Kidney epithelial cell (primary cell): ENCODE data around the gene LGALS12. TPM values are rescaled to one million over a fixed set of nuclear protein-coding genes. Genes with fewer than 3 reads are reported as not detected.
A peak's percentile ranks its signal among the peaks of the same experiment; 100 is the strongest.
"Not testable (repeated sequence)": the region's sequence is repeated elsewhere in the genome, so short reads cannot be mapped to it uniquely, and the experiment has no call there.

Experiments used
- DNase-seq: peaks from one replicate; pipeline ENCODE4 v3.0.0-alpha.2; 2010; ENCODE audit warnings: low read depth
- H3K27me3 ChIP-seq: 2 replicates; pipeline ENCODE4 v1.6.0; 2011; ENCODE audit warnings: low read length; ENCODE audit not compliant: control insufficient read depth, insufficient read depth
- H3K36me3 ChIP-seq: 2 replicates; pipeline ENCODE4 v1.5.1; 2011; ENCODE audit warnings: low read length; ENCODE audit not compliant: control insufficient read depth, insufficient read depth
- H3K4me3 ChIP-seq: 2 replicates; pipeline ENCODE4 v1.5.1; 2011; ENCODE audit warnings: low read depth, mild to moderate bottlenecking, control low read depth, low read length
- total RNA-seq: library from RNA; depleted of rRNA; stranded (reverse); fragments of >200 nt; gene quantifications from 2 replicates; pipeline ENCODE4 v1.2.3, GENCODE V29; 2015
- TF ChIP-seq, protein P1 (sequence below): IDR thresholded peaks from 2 replicates; pipeline ENCODE4 v1.5.1; 2011; ENCODE audit warnings: mild to moderate bottlenecking, moderate library complexity, low read length, control low read depth, inconsistent platforms; ENCODE audit not compliant: insufficient read depth, poor library complexity, severe bottlenecking

The LGALS12 gene
- total RNA-seq, 1 donor from 2014 or later: not detected

DNA sequence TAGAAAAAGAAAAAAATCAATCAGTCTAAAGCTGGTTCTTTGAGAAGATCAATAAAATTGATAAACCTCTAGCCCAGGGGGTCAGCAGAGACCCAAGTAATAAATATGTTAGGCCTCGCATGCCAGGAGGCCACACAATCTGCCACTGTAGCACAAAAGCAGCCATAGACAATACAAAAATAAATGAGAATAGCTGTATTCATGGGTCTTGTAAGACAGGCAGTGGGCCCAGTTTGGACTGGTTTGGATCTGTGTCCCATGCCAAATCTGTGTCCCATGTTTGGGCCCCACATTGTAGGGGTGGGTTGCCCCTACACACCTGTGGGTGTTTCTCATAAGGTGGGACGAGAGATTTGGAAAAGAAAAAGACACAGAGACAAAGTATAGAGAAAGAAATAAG, 24.1 kb downstream of the LGALS12 start:
- TF ChIP-seq, protein P1, sequence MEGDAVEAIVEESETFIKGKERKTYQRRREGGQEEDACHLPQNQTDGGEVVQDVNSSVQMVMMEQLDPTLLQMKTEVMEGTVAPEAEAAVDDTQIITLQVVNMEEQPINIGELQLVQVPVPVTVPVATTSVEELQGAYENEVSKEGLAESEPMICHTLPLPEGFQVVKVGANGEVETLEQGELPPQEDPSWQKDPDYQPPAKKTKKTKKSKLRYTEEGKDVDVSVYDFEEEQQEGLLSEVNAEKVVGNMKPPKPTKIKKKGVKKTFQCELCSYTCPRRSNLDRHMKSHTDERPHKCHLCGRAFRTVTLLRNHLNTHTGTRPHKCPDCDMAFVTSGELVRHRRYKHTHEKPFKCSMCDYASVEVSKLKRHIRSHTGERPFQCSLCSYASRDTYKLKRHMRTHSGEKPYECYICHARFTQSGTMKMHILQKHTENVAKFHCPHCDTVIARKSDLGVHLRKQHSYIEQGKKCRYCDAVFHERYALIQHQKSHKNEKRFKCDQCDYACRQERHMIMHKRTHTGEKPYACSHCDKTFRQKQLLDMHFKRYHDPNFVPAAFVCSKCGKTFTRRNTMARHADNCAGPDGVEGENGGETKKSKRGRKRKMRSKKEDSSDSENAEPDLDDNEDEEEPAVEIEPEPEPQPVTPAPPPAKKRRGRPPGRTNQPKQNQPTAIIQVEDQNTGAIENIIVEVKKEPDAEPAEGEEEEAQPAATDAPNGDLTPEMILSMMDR: no peak
- no peaks in the 10 kb centered on the region for H3K27me3 ChIP-seq
- DNase-seq: no peak
- H3K36me3 ChIP-seq: no peaks in the 10 kb centered on the region
- no peak overlapping the region for H3K4me3 ChIP-seq

DNA sequence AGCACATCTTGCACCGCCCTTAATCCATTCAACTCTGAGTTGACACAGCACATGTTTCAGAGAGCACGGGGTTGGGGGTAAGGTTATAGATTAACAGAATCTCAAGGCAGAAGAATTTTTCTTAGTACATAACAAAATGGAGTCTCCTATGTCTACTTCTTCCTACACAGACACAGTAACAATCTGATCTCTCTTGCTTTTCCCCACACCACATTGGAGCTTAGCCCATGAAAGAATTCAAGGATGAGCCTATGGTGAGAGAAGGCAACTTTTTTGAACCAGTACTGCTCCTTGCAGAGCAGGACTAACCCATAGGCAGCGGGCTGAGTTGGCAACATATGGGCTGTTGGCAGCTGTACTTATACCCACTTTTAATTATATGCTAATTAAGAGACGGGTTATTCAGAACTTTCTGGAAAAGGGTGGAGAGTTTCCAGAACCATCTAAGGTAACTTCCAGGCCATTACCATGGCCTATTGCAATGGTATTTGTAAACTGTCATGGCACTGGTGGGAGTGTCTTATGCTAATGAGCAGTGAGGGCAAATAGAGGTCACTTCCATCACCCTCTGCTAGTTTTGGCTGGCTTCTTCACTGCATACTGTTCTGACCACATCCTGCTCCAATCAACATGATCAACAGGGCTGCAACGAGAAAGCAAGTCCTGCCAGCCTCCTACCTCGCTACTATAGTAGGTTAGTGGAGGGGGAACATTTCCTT, 25.3 kb downstream of the LGALS12 start:
- H3K4me3 ChIP-seq, H3K36me3 ChIP-seq, H3K27me3 ChIP-seq: not testable (repeated sequence)
- DNase-seq: peak; percentile 84

DNA sequence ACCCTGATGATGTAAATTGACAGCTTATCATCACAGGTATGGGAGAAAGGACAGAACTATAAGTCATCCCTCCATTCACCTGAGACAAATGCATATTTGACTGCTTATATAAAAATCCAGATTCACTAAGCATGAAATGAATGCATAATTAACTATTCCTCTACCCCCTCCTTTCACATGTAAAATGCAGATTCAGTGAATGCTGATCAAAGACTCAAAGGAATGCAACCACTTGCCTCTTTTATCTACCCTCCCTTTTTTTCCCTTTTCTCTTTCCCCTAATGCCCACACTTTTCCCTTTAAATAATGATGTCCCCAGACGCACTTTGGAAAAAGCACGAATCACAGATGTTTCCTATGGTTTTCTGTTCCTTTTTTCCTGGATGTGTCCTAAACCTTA, 26.2 kb downstream of the LGALS12 start:
- Histone ChIP-seq H3K27me3 (no peaks in the 10 kb centered on the region), H3K36me3 (no peaks in the 10 kb centered on the region), H3K4me3 (no peak overlapping the region)
- DNase-seq: no peak
- TF ChIP-seq, protein P1: no peak

DNA sequence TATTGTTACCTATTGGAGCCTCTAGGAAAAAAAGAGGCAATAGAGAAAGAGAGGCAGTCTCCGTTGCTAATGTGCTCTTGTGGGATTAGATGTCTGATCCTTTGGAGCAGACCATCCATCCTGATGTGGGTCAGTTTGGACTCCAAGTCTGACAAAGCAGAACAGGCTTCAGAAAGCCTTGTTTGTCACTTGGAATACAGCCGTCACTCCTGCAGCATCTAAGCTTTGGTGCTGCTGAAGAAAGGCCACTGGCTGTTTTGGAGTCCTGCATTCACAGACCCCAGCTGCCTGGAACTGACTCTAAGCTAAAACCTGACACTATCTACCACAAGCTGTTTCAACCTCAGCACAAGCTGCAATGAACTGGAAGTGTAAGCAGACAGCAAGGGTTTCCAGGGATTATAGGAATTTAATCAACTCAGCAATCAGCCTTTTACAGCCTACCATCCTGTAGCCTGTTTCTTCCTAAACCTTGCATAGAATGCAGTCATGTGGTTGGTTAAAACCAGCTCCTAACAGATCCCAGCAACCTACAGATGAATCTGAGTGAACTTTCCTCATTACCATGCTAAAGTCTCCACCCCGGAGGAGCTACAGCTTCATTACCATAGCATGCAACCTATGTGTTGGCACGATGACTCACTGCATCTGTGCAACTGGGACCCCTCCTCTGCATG, 27.1 kb downstream of the LGALS12 start:
- TF ChIP-seq, protein P1: no peak
- DNase-seq: no peak
- no peak overlapping the region for H3K4me3 ChIP-seq

DNA sequence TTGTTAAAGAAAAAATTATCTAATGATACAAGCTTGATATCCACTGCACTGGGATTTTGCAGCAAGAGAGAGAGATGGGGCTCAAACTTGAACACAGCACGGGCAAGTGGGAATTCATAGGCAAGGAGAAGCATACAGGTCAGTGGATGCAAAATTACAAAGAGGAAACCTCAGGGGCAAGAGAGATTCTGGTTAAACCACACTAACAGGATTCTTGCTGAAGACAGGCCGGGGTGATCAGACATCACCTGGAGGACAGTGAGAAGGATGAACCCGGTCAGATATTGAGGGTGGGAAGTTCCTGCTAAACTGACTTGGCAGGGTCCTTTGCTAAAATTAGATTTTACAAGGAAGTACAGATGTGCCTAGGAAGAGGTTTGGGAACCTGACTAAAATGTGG, 28.2 kb downstream of the LGALS12 start:
- Histone ChIP-seq H3K27me3 (no peaks in the 10 kb centered on the region), H3K36me3 (peaks cover 2% of the 10 kb centered on the region), H3K4me3 (no peak overlapping the region)
- no peak for DNase-seq
- TF ChIP-seq, protein P1: no peak

More for the DNA sequence above, 27.1 kb downstream of the LGALS12 start:
- no peaks in the 10 kb centered on the region for H3K27me3 ChIP-seq
- H3K36me3 ChIP-seq: no peaks in the 10 kb centered on the region

DNA sequence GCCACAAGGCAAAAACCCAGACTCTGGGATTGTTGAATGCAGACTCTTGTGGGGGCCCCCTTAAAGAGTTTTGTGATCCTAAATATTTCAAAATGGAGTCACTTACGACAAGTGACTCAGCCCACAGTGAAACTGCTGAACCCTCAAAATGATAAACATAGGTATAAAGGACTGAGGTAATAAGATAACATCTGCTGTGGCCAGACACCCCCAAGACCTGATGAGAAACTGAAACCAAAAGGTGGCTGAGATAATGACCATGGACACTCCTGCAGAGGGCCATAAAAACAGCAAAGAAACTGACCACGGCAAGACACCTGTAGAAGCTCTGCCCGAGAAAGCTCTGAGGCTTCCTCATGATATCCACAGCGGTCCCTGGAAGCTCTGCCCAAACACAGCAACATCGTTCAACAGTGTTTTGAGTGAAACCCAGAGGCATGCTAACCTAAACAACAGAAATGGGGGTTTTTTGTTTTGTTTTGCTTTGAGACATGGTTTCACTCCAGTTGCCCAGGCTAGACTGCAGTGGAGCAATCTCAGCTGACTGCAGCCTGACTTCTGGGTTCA, 29.1 kb downstream of the LGALS12 start:
- TF ChIP-seq, protein P1: no peak

More for the DNA sequence above, 29.1 kb downstream of the LGALS12 start:
- Histone ChIP-seq H3K4me3 (no peak overlapping the region), H3K36me3 (peaks cover 2% of the 10 kb centered on the region), H3K27me3 (no peaks in the 10 kb centered on the region)
- DNase-seq: no peak
